ENCODE measurements around the gene CTIF.

Gene CTIF

GRCh38 chr18:48623468-48624235, 84.8 kb downstream of the CTIF start:
- peak; percentile 95 for DNase-seq

DNA sequence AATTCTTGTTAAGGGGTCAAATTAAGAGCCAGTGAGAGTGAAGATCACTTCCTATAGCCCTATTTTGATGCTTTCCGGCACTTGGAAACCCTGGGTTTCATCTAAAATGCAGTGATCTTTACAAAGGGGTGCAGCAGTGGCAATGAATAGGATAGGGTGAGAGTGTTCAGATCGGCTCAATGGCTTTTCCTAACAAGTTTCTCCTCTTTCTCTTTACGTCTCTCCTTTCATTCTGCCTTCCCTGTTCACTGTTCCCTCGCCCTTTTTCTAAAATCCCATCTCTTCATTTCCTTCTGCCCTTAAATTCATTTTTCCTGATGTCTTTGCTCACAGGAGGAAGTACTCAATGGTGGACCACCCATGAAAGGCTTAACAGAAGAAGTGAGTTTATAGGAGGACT, 86.0 kb downstream of the CTIF start:
- DNase-seq, result no peak

DNA sequence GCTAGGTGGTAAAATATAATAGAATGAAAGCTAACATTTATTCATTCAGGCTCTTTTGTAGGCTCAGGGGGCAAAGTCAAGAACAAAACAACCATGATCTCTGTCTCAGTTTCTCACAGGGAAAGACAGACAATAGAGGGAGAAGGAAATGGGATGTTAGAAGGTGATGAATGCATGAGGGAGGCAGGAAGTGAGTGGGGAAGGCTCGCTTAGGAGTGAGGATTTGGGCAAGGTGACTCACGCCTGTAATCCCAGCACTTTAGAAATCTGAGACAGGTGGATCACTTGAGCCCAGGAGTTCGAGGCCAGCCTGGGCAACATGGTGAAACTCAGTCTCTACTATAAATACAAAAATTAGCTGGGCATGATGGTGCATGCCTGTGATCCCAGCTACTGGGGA, 88.4 kb downstream of the CTIF start:
- peak; percentile 59 for DNase-seq

GRCh38 chr18:48629730-48630324, 91.0 kb downstream of the CTIF start:
- peak; percentile 99 for DNase-seq

DNA sequence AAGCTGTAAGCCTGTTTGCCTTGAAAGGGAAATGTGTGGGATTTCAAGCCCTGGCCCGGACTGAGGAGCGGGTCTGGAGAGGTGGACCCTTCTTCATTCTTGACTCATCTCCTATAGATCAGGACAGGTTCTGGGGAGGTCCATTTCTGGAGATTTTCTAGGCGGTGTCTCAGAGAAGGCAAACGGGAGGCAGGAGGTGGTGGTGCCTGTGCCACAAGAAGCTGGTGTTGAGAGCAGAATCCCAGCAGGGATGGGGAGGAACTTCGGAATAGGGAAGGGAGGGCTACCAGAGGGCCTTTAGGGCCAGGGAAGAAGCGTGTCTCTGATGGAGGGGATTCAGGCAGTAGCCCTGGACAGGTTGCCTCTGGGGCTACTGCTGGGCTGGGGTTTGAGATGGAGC, 93.0 kb downstream of the CTIF start:
- no peak for DNase-seq

GRCh38 chr18:48632676-48633257, 93.9 kb downstream of the CTIF start:
- no peak for DNase-seq

DNA sequence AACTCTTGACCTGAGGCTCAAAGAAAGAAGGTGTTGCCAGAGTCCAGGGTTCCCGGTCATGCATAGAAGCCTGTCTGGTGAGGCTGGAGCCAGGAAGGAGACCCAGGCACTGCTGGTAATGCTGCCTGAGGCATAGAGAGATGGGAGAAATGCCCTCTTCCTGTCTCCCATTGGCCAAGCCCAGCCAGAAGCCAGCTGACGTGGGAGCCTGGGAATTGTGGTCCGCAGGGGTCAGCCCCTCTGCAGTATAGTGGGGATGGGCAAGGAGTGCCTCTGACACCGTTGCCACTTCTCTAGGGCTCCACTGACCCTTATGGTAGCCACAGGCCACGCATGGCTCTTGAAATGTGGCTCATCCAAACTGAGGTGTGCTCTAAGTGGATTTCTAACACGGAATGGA, 95.7 kb downstream of the CTIF start:
- DNase-seq, result no peak

DNA sequence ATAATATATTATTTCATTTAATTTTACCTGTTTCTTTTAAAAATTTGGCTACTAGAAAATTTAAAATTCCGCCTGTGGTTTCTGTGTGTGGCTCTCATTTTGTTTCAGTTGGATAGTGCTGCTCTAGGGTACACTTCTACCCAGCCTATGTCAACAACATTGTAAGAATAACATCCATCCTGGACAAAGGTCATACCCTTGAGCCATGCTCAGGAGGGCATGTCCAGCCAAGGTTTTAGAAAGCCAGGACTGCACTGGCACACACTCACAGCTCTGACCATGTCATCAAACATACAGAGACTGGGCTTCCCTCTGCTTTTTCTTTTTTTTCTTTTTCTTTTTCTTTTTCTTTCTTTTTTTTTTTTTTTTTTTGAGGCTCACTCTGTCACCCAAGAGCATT, 96.1 kb downstream of the CTIF start:
- no peak for DNase-seq

- no peak for DNase-seq
These were observed 97.0 kb downstream of the CTIF start for GRCh38 chr18:48635806-48636205.

DNA sequence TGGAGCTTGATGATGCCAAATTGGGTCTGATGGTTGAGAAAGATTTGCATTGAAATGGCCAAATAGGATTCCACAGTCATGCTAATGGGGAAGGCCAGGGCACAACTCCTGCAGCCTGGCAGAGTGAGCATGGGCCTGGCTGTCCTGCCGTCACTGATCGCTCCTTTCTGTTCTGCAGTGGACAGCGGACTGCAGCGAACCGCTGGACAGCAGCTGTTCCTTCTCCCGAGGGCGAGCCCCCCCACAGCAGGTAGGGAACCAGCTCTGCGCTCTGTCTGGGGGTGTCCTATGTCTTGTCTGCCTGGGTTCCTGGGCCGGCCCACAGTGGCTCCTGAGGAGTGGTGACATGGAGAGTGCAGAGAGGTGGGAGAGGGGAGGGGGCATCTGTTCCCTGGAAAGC, 97.6 kb downstream of the CTIF start:
- DNase-seq, result no peak

DNA sequence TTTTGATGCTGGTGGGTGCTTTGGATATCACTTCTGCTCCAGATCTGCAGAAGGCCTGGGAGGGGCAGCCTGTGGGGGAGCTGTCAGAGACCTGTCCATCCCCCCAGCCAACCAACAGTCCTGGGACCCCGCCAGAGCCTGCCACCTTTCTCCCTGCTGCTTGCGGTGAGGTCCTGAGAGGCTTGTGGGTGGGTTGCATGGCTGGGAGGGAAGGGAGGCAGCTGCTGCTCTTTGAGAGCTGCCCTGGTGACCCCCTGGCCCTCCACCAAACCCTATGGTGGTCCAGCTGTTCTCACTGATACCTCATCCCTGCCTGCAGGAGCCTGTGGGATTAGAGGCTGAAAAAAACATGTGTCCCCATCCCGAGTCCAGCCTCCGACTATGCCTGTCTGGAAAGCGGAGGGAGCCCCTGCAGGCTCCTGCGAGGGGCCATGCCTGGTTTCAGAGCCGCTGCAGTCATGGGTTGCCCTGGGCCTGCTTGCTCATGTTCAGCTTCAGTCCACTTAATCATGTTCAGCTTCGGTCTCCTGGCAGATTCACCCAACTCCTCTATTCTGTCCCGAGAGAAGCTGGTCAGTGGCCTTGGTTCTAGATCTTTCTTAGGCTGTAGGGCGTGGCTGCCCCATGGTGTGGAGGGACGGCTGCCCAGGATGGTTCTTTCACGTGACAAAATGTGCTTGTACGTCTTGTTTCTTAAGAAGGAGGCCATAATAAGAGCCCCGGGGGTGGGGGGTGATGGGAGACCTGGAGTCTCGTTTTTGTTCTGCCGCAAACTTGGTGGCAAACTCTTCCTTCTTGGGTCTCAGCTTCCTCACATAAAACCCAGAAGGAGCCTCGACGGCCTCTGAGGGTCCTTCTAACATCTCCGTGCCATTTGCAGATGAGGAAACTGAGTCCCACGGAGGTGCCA, 98.5 kb downstream of the CTIF start:
- no peak for DNase-seq

- no peak for DNase-seq
These were observed 99.6 kb downstream of the CTIF start for GRCh38 chr18:48638451-48638850.

DNA sequence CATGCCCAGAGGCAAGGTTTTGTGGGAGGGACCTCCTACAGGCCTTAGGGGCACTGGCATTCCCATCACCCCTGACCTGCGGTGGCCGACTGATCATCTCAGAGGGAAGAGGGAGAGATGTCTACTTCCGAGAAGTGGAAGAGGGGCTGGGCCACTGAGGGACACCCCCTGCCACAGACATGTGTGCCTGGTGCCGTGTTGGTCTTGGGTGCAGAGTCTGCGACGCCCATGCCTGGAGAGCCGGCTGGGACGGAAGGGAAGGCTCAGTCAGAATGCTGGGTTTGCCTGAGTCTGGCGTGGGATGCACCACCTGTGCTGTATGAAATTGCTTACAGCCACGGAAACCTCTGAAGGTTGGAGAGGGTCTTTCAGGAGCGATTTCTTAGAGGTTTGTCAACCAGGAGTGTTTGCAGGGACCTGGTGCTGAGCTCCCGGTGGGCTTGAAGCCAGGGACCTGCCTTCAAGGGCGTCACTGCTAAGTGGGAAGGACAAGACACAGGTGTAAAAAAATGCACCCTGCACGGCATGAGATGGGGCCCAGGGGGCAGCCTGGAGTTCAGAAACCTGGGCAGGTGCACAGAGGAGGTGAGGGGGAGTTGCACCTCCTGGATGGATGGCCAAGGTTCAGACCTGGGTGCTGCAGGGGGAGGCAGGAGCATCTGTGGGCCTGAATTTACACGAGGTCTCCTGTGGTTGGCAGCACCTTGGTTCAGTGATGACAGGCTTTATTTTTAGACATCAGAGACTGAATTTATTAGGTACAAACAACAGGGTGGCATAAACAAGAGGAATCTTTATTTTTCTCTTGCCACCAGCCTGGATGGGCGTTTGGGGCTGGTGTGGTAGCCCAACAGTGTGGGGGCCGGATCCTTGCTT, 100.3 kb downstream of the CTIF start:
- no peak for DNase-seq

GRCh38 chr18:48639772-48640432, 101.1 kb downstream of the CTIF start:
- no peak for DNase-seq

DNA sequence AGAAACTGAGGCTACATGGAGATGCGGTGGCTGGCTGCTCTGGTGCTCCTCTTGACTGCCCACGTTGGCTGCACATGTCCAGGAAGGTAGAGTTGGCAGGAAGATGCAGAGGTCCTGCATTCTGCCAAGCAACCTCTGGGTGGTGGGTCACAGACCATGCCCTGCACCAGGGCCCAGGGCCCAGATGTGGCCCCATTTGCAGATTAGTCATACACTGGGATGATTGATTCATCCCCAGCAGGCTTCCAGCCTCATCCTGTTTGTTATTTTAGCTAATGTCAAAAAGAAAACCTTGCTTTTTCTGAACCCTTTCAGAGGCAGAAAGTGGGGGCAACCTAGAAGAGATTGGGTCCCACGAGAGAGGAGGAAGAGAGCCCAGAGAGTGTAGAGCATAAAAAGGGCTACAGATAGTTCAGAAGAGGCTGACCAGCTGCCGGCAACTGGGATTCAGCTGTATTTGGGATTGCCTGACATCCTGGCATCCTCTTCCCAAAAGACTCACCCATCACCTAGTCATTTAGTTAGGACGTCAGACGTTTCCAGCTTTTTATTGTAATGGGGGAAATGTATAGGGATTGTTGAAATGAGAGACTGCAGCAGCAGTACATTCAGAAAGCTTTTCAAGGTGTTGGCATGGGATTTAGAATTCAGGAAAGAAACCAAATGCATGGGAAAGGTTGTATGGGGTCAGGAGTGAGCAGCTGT, 101.9 kb downstream of the CTIF start:
- DNase-seq, result peak; percentile 65

DNA sequence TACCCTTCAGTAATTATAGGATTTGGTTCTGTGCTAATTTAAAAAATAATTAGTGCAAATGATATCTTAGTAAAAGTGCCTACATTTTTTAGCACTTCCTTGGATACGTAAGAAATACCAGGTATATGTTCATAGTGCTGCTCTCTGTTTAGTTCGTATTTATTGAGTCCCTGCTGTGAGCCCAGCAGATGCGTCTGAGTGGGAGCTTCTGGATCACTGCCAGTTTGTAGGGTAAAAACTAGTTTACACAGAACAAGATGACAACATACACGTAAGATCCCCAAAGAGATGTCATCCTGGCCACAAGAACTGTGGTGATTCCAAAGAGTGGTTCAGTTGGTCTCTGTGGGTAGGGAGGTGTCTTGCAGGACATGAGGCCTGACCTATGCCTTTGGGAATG, 103.2 kb downstream of the CTIF start:
- no peak for DNase-seq

GRCh38 chr18:48642503-48642902, 103.7 kb downstream of the CTIF start:
- no peak for DNase-seq

- peak; percentile 49 for DNase-seq
These were observed 104.4 kb downstream of the CTIF start for GRCh38 chr18:48643262-48643661.

- no peak for DNase-seq
These were observed 105.2 kb downstream of the CTIF start for GRCh38 chr18:48644029-48644428.

DNA sequence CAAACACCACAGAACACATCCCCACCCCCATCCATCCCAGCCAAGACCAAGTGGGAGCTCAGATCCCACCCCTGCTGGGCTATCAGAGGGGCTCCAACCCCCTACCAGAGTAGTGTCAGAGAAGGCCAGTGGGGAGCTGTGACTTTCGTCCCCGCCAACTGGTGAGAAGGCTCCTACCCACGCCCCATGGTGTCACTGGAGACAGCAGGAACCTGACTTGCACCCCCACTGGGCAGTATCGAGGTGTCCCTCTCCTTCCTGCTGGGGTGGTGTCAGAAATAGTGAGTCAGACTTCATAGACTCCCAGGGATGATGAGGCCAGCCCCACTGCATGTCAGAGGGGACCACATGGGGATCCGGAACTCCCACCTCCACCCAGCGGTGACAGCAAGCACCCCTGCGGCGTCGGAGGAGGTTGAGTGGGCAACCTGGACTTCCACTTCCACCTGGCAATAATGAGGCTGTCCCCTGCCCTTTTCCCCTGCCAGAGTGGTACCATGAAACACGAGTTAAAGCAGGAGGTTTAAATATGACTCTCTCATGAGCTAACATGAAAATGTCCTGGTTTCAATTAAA, 106.7 kb downstream of the CTIF start:
- DNase-seq, result no peak

DNA sequence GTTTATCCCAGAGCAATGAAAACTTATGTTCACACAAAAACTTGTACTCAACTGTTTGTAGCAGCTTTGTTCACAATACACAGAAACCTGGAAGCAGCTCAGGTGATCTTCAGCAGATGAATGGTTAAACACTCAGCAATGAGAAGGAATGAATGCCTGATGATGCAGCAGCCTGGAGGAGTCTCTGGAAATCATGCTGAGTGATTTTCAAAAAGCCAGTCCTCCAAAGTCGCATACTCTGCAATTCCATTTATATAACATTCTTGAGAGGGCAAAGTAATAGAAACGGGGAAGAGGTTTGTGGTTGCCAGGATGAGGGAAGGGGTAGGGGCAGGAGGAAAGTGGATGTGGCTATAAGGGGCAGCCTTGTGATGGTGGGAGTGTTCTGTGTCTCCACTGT, 108.1 kb downstream of the CTIF start:
- DNase-seq, result no peak

Measured in EL (cell line).